Chondrocyte (in vitro differentiated cells): ENCODE measurements around the gene HSD3B7. TPM values are rescaled to one million over a fixed set of nuclear protein-coding genes. Genes with fewer than 3 reads are reported as not detected.

Experiments
- DNase-seq: peaks from one replicate; pipeline ENCODE4 v3.0.0; 2021; ENCODE audit warnings: mixed read lengths, low spot score
- H3K27ac Mint-ChIP-seq: one replicate; pipeline ENCODE4 v1.8.0; 2021; ENCODE audit warnings: mild to moderate bottlenecking, moderate library complexity, mixed read lengths; ENCODE audit not compliant: unreplicated experiment
- H3K27me3 Mint-ChIP-seq: 2 replicates; pipeline ENCODE4 v1.8.0; 2021; ENCODE audit warnings: low read depth, mixed read lengths
- H3K36me3 Mint-ChIP-seq: 2 replicates; pipeline ENCODE4 v1.8.0; 2021; ENCODE audit warnings: low read depth, mixed read lengths
- H3K4me1 Mint-ChIP-seq: 2 replicates; pipeline ENCODE4 v1.8.0; 2021; ENCODE audit warnings: low read depth, mild to moderate bottlenecking, mixed read lengths
- H3K4me3 Mint-ChIP-seq: one replicate; pipeline ENCODE4 v1.8.0; 2021; ENCODE audit warnings: mild to moderate bottlenecking, moderate library complexity, mixed read lengths; ENCODE audit not compliant: unreplicated experiment
- H3K9me3 Mint-ChIP-seq: 2 replicates; pipeline ENCODE4 v1.8.0; 2021; ENCODE audit warnings: low read depth, mixed read lengths
- CTCF ChIP-seq: fragments of 200-600 bp; sonication (generic); IDR thresholded peaks from 2 replicates; pipeline ENCODE4 v1.5.0; 2021; ENCODE audit warnings: antibody characterized with exemption, mild to moderate bottlenecking, moderate library complexity
- total RNA-seq: library from RNA; stranded (reverse); gene quantifications from 3 replicates; pipeline ENCODE4 v1.2.1, GENCODE V29; 2021

HSD3B7 gene
- total RNA-seq, 1 donor from 2014 or later = 12.3 TPM

- Mint-ChIP-seq H3K27me3 (no peaks in the 10 kb centered on the region), H3K9me3 (no peaks in the 10 kb centered on the region), H3K36me3 (no peaks in the 10 kb centered on the region), H3K4me3 (no peak overlapping the region), H3K27ac (no peak overlapping the region), H3K4me1 (peaks cover 26% of the 10 kb centered on the region)
- no peak for DNase-seq
- no peak for TF ChIP-seq CTCF
Observed at GRCh38 chr16:31002250-31002700, 17.3 kb downstream of the HSD3B7 start.

- Mint-ChIP-seq H3K4me3 (no peak overlapping the region), H3K9me3 (no peaks in the 10 kb centered on the region), H3K27ac (no peak overlapping the region), H3K4me1 (peaks cover 20% of the 10 kb centered on the region), H3K36me3 (no peaks in the 10 kb centered on the region), H3K27me3 (no peaks in the 10 kb centered on the region)
- DNase-seq = no peak
- TF ChIP-seq CTCF = no peak
Observed at GRCh38 chr16:31002862-31003341, 17.9 kb downstream of the HSD3B7 start.

GRCh38 chr16:31003744-31004143 lies 18.7 kb downstream of the HSD3B7 start:
- DNase-seq = no peak
- Mint-ChIP-seq H3K36me3 (no peaks in the 10 kb centered on the region), H3K27me3 (no peaks in the 10 kb centered on the region), H3K4me1 (peaks cover 11% of the 10 kb centered on the region), H3K4me3 (no peak overlapping the region), H3K9me3 (no peaks in the 10 kb centered on the region), H3K27ac (no peak overlapping the region)
- no peak for TF ChIP-seq CTCF

- H3K36me3 Mint-ChIP-seq = no peaks in the 10 kb centered on the region
- no peaks in the 10 kb centered on the region for H3K9me3 Mint-ChIP-seq
- no peak for TF ChIP-seq CTCF
- no peak overlapping the region for H3K4me3 Mint-ChIP-seq
- H3K27ac Mint-ChIP-seq = no peak overlapping the region
- H3K27me3 Mint-ChIP-seq = no peaks in the 10 kb centered on the region
- H3K4me1 Mint-ChIP-seq = peaks cover 4% of the 10 kb centered on the region
- no peak for DNase-seq
Observed at GRCh38 chr16:31004658-31005057, 19.7 kb downstream of the HSD3B7 start.

GRCh38 chr16:31005350-31006085 lies 20.5 kb downstream of the HSD3B7 start:
- H3K4me1 Mint-ChIP-seq = peaks cover 8% of the 10 kb centered on the region
- no peaks in the 10 kb centered on the region for H3K27me3 Mint-ChIP-seq
- H3K9me3 Mint-ChIP-seq = no peaks in the 10 kb centered on the region
- TF ChIP-seq CTCF = no peak
- no peak overlapping the region for H3K4me3 Mint-ChIP-seq
- DNase-seq = no peak
- no peaks in the 10 kb centered on the region for H3K36me3 Mint-ChIP-seq
- no peak overlapping the region for H3K27ac Mint-ChIP-seq
